Upper lobe of left lung (tissue), 6 donors: Measurements from ENCODE around the gene NXF1. TPM values are rescaled to one million over a fixed set of nuclear protein-coding genes. Genes with fewer than 3 reads are reported as not detected.

ENCODE experiments used
- ATAC-seq, 2 donors: fragments of 200-7000 bp; cut with Tn5 transposase; one replicate each; pipeline ENCODE4 v1.9.1; 2022; ENCODE audit warnings: mild to moderate bottlenecking in 2 of 2, moderate library complexity in 2 of 2; ENCODE audit not compliant: low FRiP score in 2 of 2
- DNase-seq, 2 donors: peaks; one replicate each; pipeline ENCODE4 v3.0.0-alpha.2; 2019 to 2020
- H3K27ac ChIP-seq, 4 donors: fragments of 200-600 bp; sonication (generic); one replicate each; pipeline ENCODE4 v1.5.1; 2016 to 2019
- H3K27me3 ChIP-seq, 4 donors: fragments of 200-600 bp; sonication (generic); one replicate each; pipeline ENCODE4 v1.5.1; 2017 to 2019
- H3K36me3 ChIP-seq, 4 donors: fragments of 200-600 bp; sonication (generic); one replicate each; pipeline ENCODE4 v1.5.1; 2016 to 2019
- H3K4me1 ChIP-seq, 4 donors: fragments of 200-600 bp; sonication (generic); one replicate each; pipeline ENCODE4 v1.5.1; 2018 to 2019
- H3K4me3 ChIP-seq, 4 donors: fragments of 200-600 bp; sonication (generic); one replicate each; pipeline ENCODE4 v1.5.1; 2017 to 2019; ENCODE audit warnings: mild to moderate bottlenecking in 2 of 4, moderate library complexity in 1 of 4
- H3K9me3 ChIP-seq, 4 donors: fragments of 200-600 bp; sonication (generic); one replicate each; pipeline ENCODE4 v1.5.1; 2018 to 2019
- EP300 ChIP-seq, 4 donors: sonication (generic); formaldehyde crosslinking; IDR thresholded peaks; one replicate each; pipeline ENCODE4 v1.5.1; 2017; ENCODE audit warnings: antibody characterized with exemption in 4 of 4, control low read depth in 2 of 4
- POLR2A ChIP-seq, 4 donors: fragments of 450-650 bp; IDR thresholded peaks; one replicate each; pipeline ENCODE4 v1.5.1; 2016 to 2017; ENCODE audit warnings: antibody characterized with exemption in 4 of 4, mild to moderate bottlenecking in 2 of 4
- POLR2AphosphoS5 ChIP-seq, 2 donors: sonication (generic); formaldehyde crosslinking; IDR thresholded peaks; one replicate each; pipeline ENCODE4 v1.5.1; 2017; ENCODE audit warnings: antibody characterized with exemption in 2 of 2
- WGBS, 2 donors: methylation state at CpG; one replicate each; pipeline ENCODE4 v1.1.5; 2017 to 2018; 5-methylcytosine and 5-hydroxymethylcytosine counted together
- total RNA-seq, 6 donors: library from RNA; depleted of rRNA in 4 of 6; stranded (reverse); fragments of >200 nt in 4 of 6; gene quantifications; one replicate each; pipeline versions ENCODE4 v1.1.0 to v1.2.1, GENCODE V29; 2016 to 2021
- TF ChIP-seq, protein P1 (sequence below), 6 experiments: fragments of 450-650 bp in 4 of 6; fragments of 200-600 bp in 2 of 6; sonication (generic) in 2 of 6; IDR thresholded peaks; one replicate each; pipeline ENCODE4 v1.5.1; 2016 to 2019; ENCODE audit warnings: antibody characterized with exemption in 6 of 6
- donor health status: DM: no; HTN: no; CAD: no; lungs with moderate emphysema.
- donor health status: DM: no; HTN: yes; CAD: no; lungs with severe emphysema.

The NXF1 gene
- total RNA-seq: 100 to 1,000 TPM in 1 of 6 donors, 10 to 100 TPM in 5; 56.1 to 215 (median 81.2) TPM

DNA sequence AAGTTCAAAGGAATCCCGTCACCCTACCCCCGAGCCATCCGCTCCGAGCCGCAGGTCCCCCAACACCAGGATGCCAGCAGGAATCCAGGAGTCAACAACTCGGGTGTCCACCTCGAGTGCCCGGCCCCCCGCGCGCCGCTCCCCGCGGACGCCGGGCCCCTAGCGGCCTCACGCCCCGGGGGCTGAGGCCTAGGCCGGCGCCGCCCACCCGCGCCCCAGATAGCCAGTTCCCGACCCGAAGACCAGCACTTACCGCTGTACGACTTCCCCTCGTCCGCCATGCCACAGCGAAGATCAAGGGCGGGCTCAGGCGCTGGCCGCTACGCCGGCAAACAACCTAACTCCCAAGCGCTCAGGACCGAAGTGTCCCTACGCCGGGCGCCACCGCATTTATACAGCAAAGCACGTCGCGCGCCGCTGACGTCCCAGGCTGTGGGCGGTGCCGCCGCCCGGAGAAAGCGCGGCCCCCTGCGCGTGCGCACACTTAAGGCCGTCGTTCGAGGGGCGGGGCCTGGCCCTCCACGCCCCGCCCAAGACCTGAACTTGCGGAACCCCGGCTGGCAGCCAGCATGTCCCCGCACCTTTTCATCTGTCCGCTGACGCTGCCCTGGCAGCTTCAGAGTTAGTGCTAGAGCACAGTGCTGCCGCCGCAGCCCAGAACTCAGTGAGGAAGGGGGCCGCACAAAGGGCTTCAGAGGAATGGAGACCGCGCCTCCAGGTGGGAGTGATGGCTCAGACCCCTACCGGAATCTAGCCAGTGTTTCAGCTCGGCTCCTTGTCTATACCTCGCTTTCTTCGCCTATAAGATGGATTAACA, at the start of gene NXF1:
TSS of gene NXF1 (minus strand) at position 365 of the 817 bp plus-strand sequence. CDS start at position 281, 84 bp downstream.
- Histone ChIP-seq H3K36me3 (peaks cover 30 to 43% (median 32%) of the 10 kb centered on the region in 4 donors), H3K27me3 (no peaks in the 10 kb centered on the region), H3K4me3 (peak within 1 kb of the TSS; percentile 58 to 95 (median 80)), H3K27ac (peak within 1 kb of the TSS; percentile 91 to 96 (median 95)), H3K4me1 (peaks cover 25 to 30% (median 27%) of the 10 kb centered on the region in 4 donors), H3K9me3 (no peaks in the 10 kb centered on the region)
- WGBS, 2 donors: 0 to 1% methylated on average over 17 to 43 of the region's 77 CpGs
- DNase-seq (peak; percentile 96 to 99), ATAC-seq (peak; percentile 97)
- TF ChIP-seq POLR2A (IDR thresholded peaks at IDR 0.05) (peak; percentile 93 to 100 (median 99)), EP300 (IDR thresholded peaks at IDR 0.05) (peak in 1 of 4 donors; percentile 95), POLR2AphosphoS5 (IDR thresholded peaks at IDR 0.05) (peak; percentile 100)
- TF ChIP-seq, protein P1, sequence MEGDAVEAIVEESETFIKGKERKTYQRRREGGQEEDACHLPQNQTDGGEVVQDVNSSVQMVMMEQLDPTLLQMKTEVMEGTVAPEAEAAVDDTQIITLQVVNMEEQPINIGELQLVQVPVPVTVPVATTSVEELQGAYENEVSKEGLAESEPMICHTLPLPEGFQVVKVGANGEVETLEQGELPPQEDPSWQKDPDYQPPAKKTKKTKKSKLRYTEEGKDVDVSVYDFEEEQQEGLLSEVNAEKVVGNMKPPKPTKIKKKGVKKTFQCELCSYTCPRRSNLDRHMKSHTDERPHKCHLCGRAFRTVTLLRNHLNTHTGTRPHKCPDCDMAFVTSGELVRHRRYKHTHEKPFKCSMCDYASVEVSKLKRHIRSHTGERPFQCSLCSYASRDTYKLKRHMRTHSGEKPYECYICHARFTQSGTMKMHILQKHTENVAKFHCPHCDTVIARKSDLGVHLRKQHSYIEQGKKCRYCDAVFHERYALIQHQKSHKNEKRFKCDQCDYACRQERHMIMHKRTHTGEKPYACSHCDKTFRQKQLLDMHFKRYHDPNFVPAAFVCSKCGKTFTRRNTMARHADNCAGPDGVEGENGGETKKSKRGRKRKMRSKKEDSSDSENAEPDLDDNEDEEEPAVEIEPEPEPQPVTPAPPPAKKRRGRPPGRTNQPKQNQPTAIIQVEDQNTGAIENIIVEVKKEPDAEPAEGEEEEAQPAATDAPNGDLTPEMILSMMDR (IDR thresholded peaks at IDR 0.05): peak in 4 of 6 experiments; percentile 26 to 67 (median 44)

DNA sequence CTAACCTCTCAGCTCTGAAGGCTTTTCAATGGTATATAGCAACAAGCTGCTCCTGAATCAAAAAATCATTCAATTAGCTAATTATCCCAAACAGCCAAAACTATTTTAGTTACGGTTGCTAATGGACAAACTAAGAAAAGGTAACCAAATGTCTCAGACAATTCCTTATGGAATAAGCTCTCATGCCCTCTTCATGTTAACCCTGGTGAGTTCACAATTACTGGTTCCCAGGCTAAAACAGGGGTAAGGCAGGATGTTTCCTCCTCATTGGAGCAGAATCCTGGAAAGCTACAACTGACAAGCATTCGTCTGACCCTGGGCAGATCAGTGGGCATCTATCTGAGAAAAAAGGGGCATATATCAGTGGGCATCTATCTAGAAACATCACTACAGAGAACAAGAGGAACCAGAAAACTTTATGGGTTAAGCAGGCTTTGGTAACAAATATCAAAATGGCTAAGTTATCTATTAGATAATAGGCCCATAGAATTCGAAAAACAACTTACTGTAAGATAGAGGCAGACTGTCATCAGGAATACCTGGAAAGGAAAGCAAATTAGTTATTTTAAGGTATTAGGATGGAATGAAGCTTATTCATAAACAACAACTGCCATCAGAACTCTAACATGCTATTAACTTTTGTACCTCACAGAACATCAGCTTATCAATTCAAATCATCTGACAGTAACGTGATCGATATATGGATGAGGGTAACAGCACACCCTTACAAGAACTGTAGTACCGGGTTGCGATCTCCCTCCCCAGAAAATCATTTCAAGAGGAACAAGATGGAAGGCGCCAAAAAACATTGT, 49.0 kb upstream of the NXF1 start:
- no peak for ATAC-seq
- WGBS, 2 donors: 16 to 17% methylated on average over 8 of the region's 8 CpGs
- Histone ChIP-seq H3K4me3 (peak overlapping the region; percentile 58 to 90 (median 80)), H3K36me3 (peaks cover 12 to 37% (median 26%) of the 10 kb centered on the region in 4 donors), H3K27me3 (no peaks in the 10 kb centered on the region), H3K27ac (peak overlapping the region in 3 of 4 donors; percentile 65 to 84 (median 82)), H3K9me3 (no peaks in the 10 kb centered on the region), H3K4me1 (peaks cover 29 to 40% (median 33%) of the 10 kb centered on the region in 4 donors)
- TF ChIP-seq, protein P1 (IDR thresholded peaks at IDR 0.05): no peak
- no peak for TF ChIP-seq POLR2A (IDR thresholded peaks at IDR 0.05)
- no peak for TF ChIP-seq POLR2AphosphoS5 (IDR thresholded peaks at IDR 0.05)
- TF ChIP-seq EP300 (IDR thresholded peaks at IDR 0.05): no peak
- DNase-seq: no peak

DNA sequence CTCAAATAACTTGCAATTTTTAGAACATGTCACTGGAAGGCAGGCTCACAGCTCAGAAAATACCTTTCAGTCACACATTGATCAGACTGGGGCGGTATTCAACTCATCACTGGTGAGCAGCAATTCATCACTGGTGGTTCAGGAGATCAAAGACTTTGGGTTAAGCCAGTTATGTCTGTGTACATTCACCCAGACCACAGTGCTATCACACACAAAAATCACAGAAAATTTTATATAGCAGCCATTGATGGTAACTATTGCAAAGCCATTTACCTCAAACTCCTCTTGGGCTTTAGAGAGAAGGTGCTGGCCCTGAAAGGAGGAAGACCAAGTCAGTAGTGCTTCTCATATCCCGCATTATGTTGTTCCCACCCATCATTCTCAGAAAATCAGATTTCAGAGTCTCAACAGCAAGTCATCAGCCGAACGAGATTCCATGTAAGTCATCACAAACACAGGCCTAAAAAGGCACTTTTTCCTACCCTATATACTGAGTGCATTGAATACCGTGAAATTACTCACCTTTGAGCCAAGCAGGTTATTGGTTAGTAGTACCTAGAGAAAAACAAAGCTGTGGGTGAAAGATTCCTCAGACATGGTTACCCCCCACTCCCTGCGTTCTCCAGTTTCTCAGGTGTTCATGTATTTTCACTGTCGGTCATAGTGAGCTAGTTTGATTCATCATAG, 48.2 kb upstream of the NXF1 start:
- WGBS, 2 donors: 60 to 70% methylated on average over 7 of the region's 7 CpGs
- H3K4me1 ChIP-seq: peaks cover 29 to 40% (median 33%) of the 10 kb centered on the region in 4 donors
- DNase-seq (no peak), ATAC-seq (no peak)
- peaks cover 12 to 37% (median 26%) of the 10 kb centered on the region in 4 donors for H3K36me3 ChIP-seq
- peak overlapping the region in 2 of 4 donors; percentile 29 to 32 for H3K27ac ChIP-seq
- peak overlapping the region in 2 of 4 donors; percentile 11 to 89 for H3K4me3 ChIP-seq
- TF ChIP-seq EP300 (IDR thresholded peaks at IDR 0.05) (no peak), POLR2AphosphoS5 (IDR thresholded peaks at IDR 0.05) (no peak), POLR2A (IDR thresholded peaks at IDR 0.05) (no peak)
- TF ChIP-seq, protein P1 (IDR thresholded peaks at IDR 0.05): no peak
- H3K27me3 ChIP-seq: no peaks in the 10 kb centered on the region
- no peaks in the 10 kb centered on the region for H3K9me3 ChIP-seq

DNA sequence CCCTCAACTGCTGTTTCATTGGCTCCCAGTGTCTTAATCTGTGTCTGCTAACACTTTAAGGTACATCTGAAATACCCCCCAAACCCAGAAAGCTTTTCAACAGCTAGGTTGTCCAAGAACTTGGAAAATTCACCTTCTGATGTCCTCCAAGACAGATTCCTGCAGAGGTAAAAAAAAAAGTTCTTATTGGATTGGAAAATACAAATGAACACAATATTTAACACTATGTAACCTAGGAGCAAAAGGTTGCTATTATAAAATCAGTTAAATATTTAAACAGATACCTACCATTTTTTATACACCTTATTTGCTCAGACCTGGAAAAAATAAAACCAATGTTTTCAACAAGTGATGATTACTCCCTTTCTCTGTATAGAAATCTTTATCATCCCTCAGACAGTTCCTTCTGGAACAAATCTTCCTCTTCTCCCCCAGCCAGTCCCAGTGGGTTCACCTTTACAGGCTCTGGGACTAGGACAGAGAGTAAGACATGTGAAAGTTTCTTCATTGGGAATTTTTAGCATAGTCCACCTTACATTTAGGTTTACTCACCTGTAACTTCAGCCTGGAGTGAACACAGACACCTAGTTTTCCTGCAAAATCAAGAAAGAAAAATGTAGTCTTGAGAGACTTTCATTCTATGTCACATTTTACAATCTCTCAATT, 47.4 kb upstream of the NXF1 start:
- Histone ChIP-seq H3K27ac (no peak overlapping the region), H3K27me3 (no peaks in the 10 kb centered on the region), H3K36me3 (peaks cover 12 to 37% (median 26%) of the 10 kb centered on the region in 4 donors), H3K4me3 (no peak overlapping the region), H3K9me3 (no peaks in the 10 kb centered on the region), H3K4me1 (peaks cover 28 to 40% (median 31%) of the 10 kb centered on the region in 4 donors)
- DNase-seq: no peak
- no peak for ATAC-seq
- TF ChIP-seq EP300 (IDR thresholded peaks at IDR 0.05) (no peak), POLR2AphosphoS5 (IDR thresholded peaks at IDR 0.05) (no peak), POLR2A (IDR thresholded peaks at IDR 0.05) (no peak)
- TF ChIP-seq, protein P1 (IDR thresholded peaks at IDR 0.05): no peak
